Stomach (tissue), 9 donors: Measurements from ENCODE around the gene GLS. TPM values are rescaled to one million over a fixed set of nuclear protein-coding genes. Genes with fewer than 3 reads are reported as not detected.

Source experiments
- DNase-seq, 2 donors: peaks; one replicate each; pipeline versions ENCODE4 v3.0.0 to v3.0.0-alpha.2; 2013 to 2019
- H3K27ac ChIP-seq, 5 donors: fragments of 200-600 bp in 4 of 5; sonication (generic) in 4 of 5; one replicate each; pipeline ENCODE4 v1.5.1; 2013 to 2019; ENCODE audit warnings: mild to moderate bottlenecking in 1 of 5, moderate library complexity in 1 of 5
- H3K27me3 ChIP-seq, 3 donors: fragments of 200-600 bp; sonication (generic); one replicate each; pipeline ENCODE4 v1.5.1; 2017 to 2019; ENCODE audit warnings: mixed run types in 1 of 3
- H3K36me3 ChIP-seq, 4 donors: fragments of 200-600 bp; sonication (generic); 1 replicate in 3 of 4; 2 replicates in 1 of 4; pipeline ENCODE4 v1.5.1; 2016 to 2019
- H3K4me1 ChIP-seq, 4 donors: fragments of 200-600 bp; sonication (generic); one replicate each; pipeline ENCODE4 v1.5.1; 2016 to 2019
- H3K4me3 ChIP-seq, 4 donors: fragments of 200-600 bp; sonication (generic) in 3 of 4; one replicate each; pipeline ENCODE4 v1.5.1; 2016 to 2019; ENCODE audit warnings: mild to moderate bottlenecking in 1 of 4
- H3K9me3 ChIP-seq, 4 donors: fragments of 200-600 bp; sonication (generic); one replicate each; pipeline ENCODE4 v1.5.1; 2016 to 2019
- CTCF ChIP-seq, 7 experiments: fragments of 450-650 bp in 4 of 7; fragments of 200-600 bp in 3 of 7; sonication (generic) in 3 of 7; IDR thresholded peaks; one replicate each; pipeline ENCODE4 v1.5.1; 2016 to 2019; ENCODE audit warnings: antibody characterized with exemption in 7 of 7, control low read depth in 2 of 7, mild to moderate bottlenecking in 1 of 7
- EP300 ChIP-seq: sonication (generic); formaldehyde crosslinking; IDR thresholded peaks from one replicate; pipeline ENCODE4 v1.6.1; 2017; ENCODE audit warnings: antibody characterized with exemption
- POLR2A ChIP-seq, 4 donors: fragments of 450-650 bp; IDR thresholded peaks; one replicate each; pipeline ENCODE4 v1.6.1; 2016; ENCODE audit warnings: antibody characterized with exemption in 4 of 4, control low read depth in 2 of 4, mild to moderate bottlenecking in 1 of 4, moderate library complexity in 1 of 4
- POLR2AphosphoS5 ChIP-seq, 3 donors: sonication (generic); formaldehyde crosslinking; IDR thresholded peaks; one replicate each; pipeline ENCODE4 v1.6.1; 2016; ENCODE audit warnings: antibody characterized with exemption in 3 of 3
- WGBS, 5 donors: extraction: QIAGEN DNeasy Blood & Tissue Kit in 3 of 5; methylation state at CpG; one replicate each; pipeline versions ENCODE4 v1.1.5 to v1.1.7; 2013 to 2018; 5-methylcytosine and 5-hydroxymethylcytosine counted together
- intact Hi-C: fragments of 100-400 bp; cut with DNase I; formaldehyde crosslinking; loops from one replicate; pipeline ENCODE4 v1.15.1; 2023; ENCODE audit warnings: low total_unique reads
- polyA plus RNA-seq, 3 donors: library from polyadenylated mRNA; stranded (reverse); fragments of 200-250 nt; gene quantifications; one replicate each; pipeline ENCODE4 v1.2.3, GENCODE V29; 2013
- total RNA-seq, 5 donors: library from RNA; depleted of rRNA; stranded (reverse); fragments of >200 nt; gene quantifications; one replicate each; pipeline versions ENCODE4 v1.1.0 to v1.2.3, GENCODE V29; 2014 to 2016
- donor health status: healthy with polysubstance abuse.
- donor health status: Bipolar disorder and iron deficiency.
- donor health status: healthy.

The GLS gene
- total and polyA plus RNA-seq, 8 donors, result 9.6 to 353 (median 109) TPM

- H3K27ac ChIP-seq, result no peak overlapping the region
- 52 to 61% (median 58%) methylated on average over 4 of the region's 4 CpGs for WGBS, 5 donors
- no peak for DNase-seq
- no peak overlapping the region for H3K4me3 ChIP-seq
- no peaks in the 10 kb centered on the region for H3K27me3 ChIP-seq
- no peak for TF ChIP-seq EP300
- TF ChIP-seq POLR2A (IDR thresholded peaks at IDR 0.05), result no peak
- TF ChIP-seq CTCF (IDR thresholded peaks at IDR 0.05), result no peak
- no peak for TF ChIP-seq POLR2AphosphoS5 (IDR thresholded peaks at IDR 0.05)
- intact Hi-C loops, result no loop called here
- H3K9me3 ChIP-seq, result no peaks in the 10 kb centered on the region
- H3K4me1 ChIP-seq, result peaks cover 0 to 43% (median 11%) of the 10 kb centered on the region in 4 donors
- peaks cover 0 to 44% (median 28%) of the 10 kb centered on the region in 4 donors for H3K36me3 ChIP-seq
Observed at GRCh38 chr2:190896477-190896876, 15.9 kb downstream of the GLS start.

GRCh38 chr2:190903693-190904450, 23.3 kb downstream of the GLS start:
- intact Hi-C loops, result no loop called here
- peaks cover 5 to 69% (median 60%) of the 10 kb centered on the region in 4 donors for H3K36me3 ChIP-seq
- TF ChIP-seq POLR2AphosphoS5 (IDR thresholded peaks at IDR 0.05), result no peak
- no peak for TF ChIP-seq EP300
- TF ChIP-seq CTCF (IDR thresholded peaks at IDR 0.05), result no peak
- TF ChIP-seq POLR2A (IDR thresholded peaks at IDR 0.05), result no peak
- no peak for DNase-seq
- no peaks in the 10 kb centered on the region for H3K27me3 ChIP-seq
- H3K4me3 ChIP-seq, result no peak overlapping the region
- H3K4me1 ChIP-seq, result peaks cover 0 to 11% (median 0%) of the 10 kb centered on the region in 4 donors
- H3K27ac ChIP-seq, result no peak overlapping the region
- 55 to 83% (median 73%) methylated on average over 1 of the region's 1 CpG for WGBS, 5 donors
- no peaks in the 10 kb centered on the region for H3K9me3 ChIP-seq

GRCh38 chr2:190904640-190905261, 24.1 kb downstream of the GLS start:
- intact Hi-C loops, result no loop called here
- peaks cover 5 to 67% (median 59%) of the 10 kb centered on the region in 4 donors for H3K36me3 ChIP-seq
- 81 to 89% (median 84%) methylated on average over 3 of the region's 3 CpGs for WGBS, 5 donors
- no peak overlapping the region for H3K27ac ChIP-seq
- H3K27me3 ChIP-seq, result no peaks in the 10 kb centered on the region
- no peak for DNase-seq
- peaks cover 0 to 11% (median under 1%) of the 10 kb centered on the region in 4 donors for H3K4me1 ChIP-seq
- H3K4me3 ChIP-seq, result no peak overlapping the region
- no peaks in the 10 kb centered on the region for H3K9me3 ChIP-seq
- TF ChIP-seq POLR2AphosphoS5 (IDR thresholded peaks at IDR 0.05), result no peak
- TF ChIP-seq EP300, result no peak
- no peak for TF ChIP-seq POLR2A (IDR thresholded peaks at IDR 0.05)
- no peak for TF ChIP-seq CTCF (IDR thresholded peaks at IDR 0.05)

GRCh38 chr2:190908532-190908931, 27.9 kb downstream of the GLS start:
- H3K4me1 ChIP-seq, result peaks cover 0 to 19% (median 4%) of the 10 kb centered on the region in 4 donors
- intact Hi-C loops, result no loop called here
- no peak overlapping the region for H3K4me3 ChIP-seq
- no peaks in the 10 kb centered on the region for H3K9me3 ChIP-seq
- TF ChIP-seq CTCF (IDR thresholded peaks at IDR 0.05) (no peak), POLR2A (IDR thresholded peaks at IDR 0.05) (no peak), POLR2AphosphoS5 (IDR thresholded peaks at IDR 0.05) (no peak), EP300 (no peak)
- no peaks in the 10 kb centered on the region for H3K27me3 ChIP-seq
- DNase-seq, result no peak
- H3K36me3 ChIP-seq, result peaks cover 5 to 48% (median 31%) of the 10 kb centered on the region in 4 donors
- H3K27ac ChIP-seq, result no peak overlapping the region
- 95 to 99% (median 97%) methylated on average over 5 of the region's 5 CpGs for WGBS, 5 donors
